ENCODE measurements around the gene FARS2. TPM values are rescaled to one million over a fixed set of nuclear protein-coding genes. Genes with fewer than 3 reads are reported as not detected.

The FARS2 gene
- total RNA-seq, 1 experiment from 2014 or later: 15.0 TPM

GRCh38 chr6:5287966-5288297, 26.6 kb downstream of the FARS2 start (continued):
- TF ChIP-seq TCF7 (CRISPR knock-in tag; IDR thresholded peaks at IDR 0.05; ENCODE audit: low read depth): no peak
- TF ChIP-seq STAT6 (CRISPR knock-in tag; conservative IDR thresholded peaks at IDR 0.05; ENCODE audit: low read depth): no peak
- no peak for TF ChIP-seq SOX15 (CRISPR knock-in tag; IDR thresholded peaks at IDR 0.05)
- no peak for TF ChIP-seq ZNF138 (CRISPR knock-in tag; conservative IDR thresholded peaks at IDR 0.05)
- TF ChIP-seq ZNF121 (CRISPR knock-in tag; IDR thresholded peaks at IDR 0.05): no peak
- no peak for TF ChIP-seq EMX1 (CRISPR knock-in tag; IDR thresholded peaks at IDR 0.05)
- TF ChIP-seq CBFB (CRISPR knock-in tag; IDR thresholded peaks at IDR 0.05; ENCODE audit: low read depth): no peak

GRCh38 chr6:5290097-5290496, 28.8 kb downstream of the FARS2 start:
- no peak for TF ChIP-seq AR (CRISPR knock-in tag; IDR thresholded peaks at IDR 0.05)
- no peak for ATAC-seq
- H3K27me3 Mint-ChIP-seq (ENCODE audit: low read depth): no peaks in the 10 kb centered on the region
- CTCF ChIA-PET: no interaction called here
- peaks cover 14% of the 10 kb centered on the region for H3K4me1 Mint-ChIP-seq
- DNase-seq (ENCODE audit: low spot score): no peak
- no peak overlapping the region for H3K4me3 Mint-ChIP-seq
- no peaks in the 10 kb centered on the region for H3K36me3 Mint-ChIP-seq
- H3K27ac Mint-ChIP-seq: no peak overlapping the region
- no peaks in the 10 kb centered on the region for H3K9me3 Mint-ChIP-seq
- POLR2A ChIA-PET: interaction anchor here (0.9 kb wide), 1 partner anchor 10 kb away, joined by 3 read pairs; no protein-coding TSS in a partner anchor

GRCh38 chr6:5290500-5290899, 29.2 kb downstream of the FARS2 start:
- H3K36me3 Mint-ChIP-seq: no peaks in the 10 kb centered on the region
- H3K4me3 Mint-ChIP-seq: no peak overlapping the region
- H3K27ac Mint-ChIP-seq: no peak overlapping the region
- H3K27me3 Mint-ChIP-seq (ENCODE audit: low read depth): no peaks in the 10 kb centered on the region
- ATAC-seq (no peak), DNase-seq (ENCODE audit: low spot score) (no peak)
- peaks cover 14% of the 10 kb centered on the region for H3K4me1 Mint-ChIP-seq
- ChIA-PET CTCF (no interaction called here), POLR2A (interaction anchor here (0.9 kb wide), 1 partner anchor 9 kb away, joined by 3 read pairs; no protein-coding TSS in a partner anchor)
- no peaks in the 10 kb centered on the region for H3K9me3 Mint-ChIP-seq
- no peak for TF ChIP-seq ZNF425 (CRISPR knock-in tag; conservative IDR thresholded peaks at IDR 0.05)
- no peak for TF ChIP-seq ZMAT4 (CRISPR knock-in tag; IDR thresholded peaks at IDR 0.05)
- no peak for TF ChIP-seq NFYB (CRISPR knock-in tag; conservative IDR thresholded peaks at IDR 0.05; ENCODE audit: low read depth)
- no peak for TF ChIP-seq STAT6 (CRISPR knock-in tag; conservative IDR thresholded peaks at IDR 0.05; ENCODE audit: low read depth)
- no peak for TF ChIP-seq ZNF281 (CRISPR knock-in tag; IDR thresholded peaks at IDR 0.05)
- no peak for TF ChIP-seq FOXK1 (CRISPR knock-in tag; IDR thresholded peaks at IDR 0.05)
- no peak for TF ChIP-seq ATF6 (CRISPR knock-in tag; IDR thresholded peaks at IDR 0.05)
- TF ChIP-seq E2F5 (CRISPR knock-in tag; IDR thresholded peaks at IDR 0.05): no peak
- TF ChIP-seq TP53 (CRISPR knock-in tag; IDR thresholded peaks at IDR 0.05): no peak

Measured in WTC11 (cell line).